RWPE1 (cell line): Measurements from ENCODE around the gene LRP1B.

Source experiments
- CTCF ChIA-PET: fragments of 350-600 bp; sonication (Branson Sonifier 250); formaldehyde crosslinking; extraction: SDS; loops from one replicate; lab custom pipeline; 2021; lab: Yijun Ruan, JAX
- POLR2A ChIA-PET: fragments of 400-600 bp; formaldehyde crosslinking; extraction: SDS; loops from one replicate; lab custom pipeline; 2020; ENCODE audit warnings: antibody characterized with exemption; ENCODE audit not compliant: low non-redundant PET; lab: Yijun Ruan, JAX
- DNase-seq: peaks from one replicate; pipeline ENCODE4 v3.0.0; 2012; ENCODE audit warnings: low spot score
- H3K27ac ChIP-seq: fragments of 450-650 bp; 2 replicates; pipeline ENCODE4 v1.5.1; 2017
- TF ChIP-seq, protein P1 (sequence below): fragments of 450-650 bp; conservative IDR thresholded peaks from 2 replicates; pipeline ENCODE4 v1.5.1; 2017; ENCODE audit warnings: low read depth, mild to moderate bottlenecking

Gene LRP1B

DNA sequence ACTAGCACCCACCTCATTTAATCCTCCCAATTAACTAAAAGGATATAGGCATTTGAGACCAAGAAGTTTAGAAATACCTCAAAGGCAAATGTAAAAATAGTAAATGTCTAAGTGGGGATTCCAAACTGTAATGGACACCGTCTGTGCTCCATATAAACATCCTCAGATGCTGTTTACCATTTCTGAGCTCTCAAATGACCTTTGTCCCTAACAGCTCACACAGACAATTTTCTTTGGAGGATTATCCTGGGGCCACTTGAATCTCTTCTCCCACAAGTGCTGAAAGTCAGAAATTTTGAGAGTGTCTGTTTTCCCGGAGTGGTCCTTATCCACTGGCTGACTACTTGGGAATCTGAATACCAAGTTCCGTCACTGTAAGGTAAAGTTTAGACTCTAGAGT lies 1418.9 kb downstream of the LRP1B start:
- POLR2A ChIA-PET, result no interaction called here
- CTCF ChIA-PET, result no interaction called here
- TF ChIP-seq, protein P1, sequence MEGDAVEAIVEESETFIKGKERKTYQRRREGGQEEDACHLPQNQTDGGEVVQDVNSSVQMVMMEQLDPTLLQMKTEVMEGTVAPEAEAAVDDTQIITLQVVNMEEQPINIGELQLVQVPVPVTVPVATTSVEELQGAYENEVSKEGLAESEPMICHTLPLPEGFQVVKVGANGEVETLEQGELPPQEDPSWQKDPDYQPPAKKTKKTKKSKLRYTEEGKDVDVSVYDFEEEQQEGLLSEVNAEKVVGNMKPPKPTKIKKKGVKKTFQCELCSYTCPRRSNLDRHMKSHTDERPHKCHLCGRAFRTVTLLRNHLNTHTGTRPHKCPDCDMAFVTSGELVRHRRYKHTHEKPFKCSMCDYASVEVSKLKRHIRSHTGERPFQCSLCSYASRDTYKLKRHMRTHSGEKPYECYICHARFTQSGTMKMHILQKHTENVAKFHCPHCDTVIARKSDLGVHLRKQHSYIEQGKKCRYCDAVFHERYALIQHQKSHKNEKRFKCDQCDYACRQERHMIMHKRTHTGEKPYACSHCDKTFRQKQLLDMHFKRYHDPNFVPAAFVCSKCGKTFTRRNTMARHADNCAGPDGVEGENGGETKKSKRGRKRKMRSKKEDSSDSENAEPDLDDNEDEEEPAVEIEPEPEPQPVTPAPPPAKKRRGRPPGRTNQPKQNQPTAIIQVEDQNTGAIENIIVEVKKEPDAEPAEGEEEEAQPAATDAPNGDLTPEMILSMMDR, result no peak
- no peak for DNase-seq
- H3K27ac ChIP-seq, result no peak overlapping the region

DNA sequence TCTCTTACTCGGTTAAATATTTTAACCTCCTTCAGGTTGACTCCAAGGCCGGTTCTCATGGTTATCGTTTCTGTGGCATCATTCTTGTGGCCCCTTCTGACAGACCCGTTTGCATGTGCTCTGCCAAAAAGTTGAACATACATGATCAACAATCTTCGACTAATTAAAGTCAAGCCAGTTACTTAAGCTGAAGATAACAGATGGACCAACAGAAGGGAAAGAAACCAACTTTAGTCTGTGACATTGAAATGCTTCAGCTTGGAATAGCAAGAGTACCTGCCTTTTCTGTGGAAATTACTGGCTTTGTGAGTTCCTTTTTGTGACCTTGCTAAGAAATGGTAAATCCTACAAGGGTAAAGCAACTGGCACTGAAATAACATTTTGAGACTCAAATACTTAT lies 1429.1 kb downstream of the LRP1B start:
- no peak for DNase-seq
- ChIA-PET POLR2A (no interaction called here), CTCF (no interaction called here)
- H3K27ac ChIP-seq, result no peak overlapping the region
- TF ChIP-seq, protein P1, result no peak

DNA sequence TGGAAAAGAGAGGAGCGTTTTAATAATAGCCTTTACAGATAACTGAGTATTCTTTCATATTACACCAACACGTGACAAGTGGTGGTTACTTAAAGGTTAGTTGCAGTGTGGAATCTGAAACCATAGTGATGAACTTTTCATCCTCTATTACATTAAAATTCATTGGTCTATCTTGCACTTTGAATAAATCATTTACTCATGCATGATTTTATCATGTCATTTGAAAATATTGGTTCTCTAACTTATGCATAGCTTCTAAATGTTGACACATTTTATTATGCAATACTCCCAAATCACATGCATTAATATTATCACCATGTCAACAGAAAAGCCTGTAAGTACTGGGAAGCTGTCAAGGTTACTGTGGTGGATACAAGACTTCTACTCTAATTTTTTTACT lies 1432.2 kb downstream of the LRP1B start:
- ChIA-PET POLR2A (no interaction called here), CTCF (no interaction called here)
- no peak overlapping the region for H3K27ac ChIP-seq
- TF ChIP-seq, protein P1, result no peak
- DNase-seq, result no peak

DNA sequence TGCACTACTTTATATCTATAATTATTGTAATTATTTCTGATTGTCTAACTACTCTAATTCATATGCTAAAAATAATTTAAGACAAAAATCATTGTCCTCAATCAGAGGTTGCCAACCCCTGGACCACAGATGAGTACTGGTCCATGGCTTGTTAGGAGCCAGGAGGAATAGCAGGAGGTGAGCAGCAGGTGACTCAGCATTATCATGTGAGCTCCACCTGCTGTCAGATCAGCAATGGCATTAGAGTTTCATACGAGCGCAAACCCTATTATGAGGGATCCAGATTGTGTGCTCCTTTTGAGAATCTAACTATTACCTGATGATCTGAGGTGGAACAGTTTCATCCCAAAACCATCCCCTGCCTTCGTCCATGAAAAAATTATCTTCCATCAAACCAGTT lies 1434.4 kb downstream of the LRP1B start:
- TF ChIP-seq, protein P1, result no peak
- ChIA-PET POLR2A (no interaction called here), CTCF (no interaction called here)
- no peak overlapping the region for H3K27ac ChIP-seq
- no peak for DNase-seq

DNA sequence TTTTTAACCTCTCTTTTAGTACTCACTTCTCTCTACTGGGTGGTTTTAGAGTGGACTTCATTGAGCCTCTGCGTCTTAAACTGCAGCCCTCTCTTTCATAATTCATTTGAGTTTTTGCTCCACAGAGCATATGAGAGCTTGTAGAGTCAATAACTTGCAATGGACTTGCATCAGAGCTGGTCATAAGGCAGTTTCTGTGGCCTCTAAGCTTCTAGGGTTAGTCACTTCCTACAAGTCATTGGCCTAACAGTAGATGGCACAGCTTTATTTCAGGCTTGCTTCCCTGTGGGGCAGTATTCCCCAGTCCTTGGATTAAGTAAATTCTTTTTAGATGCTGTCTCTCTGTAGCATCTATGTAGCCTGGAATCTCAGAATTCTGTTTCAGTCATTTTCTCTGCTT lies 1435.7 kb downstream of the LRP1B start:
- no peak for DNase-seq
- TF ChIP-seq, protein P1, result no peak
- ChIA-PET POLR2A (no interaction called here), CTCF (interaction anchor here (0.6 to 0.7 kb wide), 3 partner anchors 18 to 1768 kb away, joined by 3 to 4 read pairs (median 3); no protein-coding TSS in a partner anchor)
- H3K27ac ChIP-seq, result no peak overlapping the region

DNA sequence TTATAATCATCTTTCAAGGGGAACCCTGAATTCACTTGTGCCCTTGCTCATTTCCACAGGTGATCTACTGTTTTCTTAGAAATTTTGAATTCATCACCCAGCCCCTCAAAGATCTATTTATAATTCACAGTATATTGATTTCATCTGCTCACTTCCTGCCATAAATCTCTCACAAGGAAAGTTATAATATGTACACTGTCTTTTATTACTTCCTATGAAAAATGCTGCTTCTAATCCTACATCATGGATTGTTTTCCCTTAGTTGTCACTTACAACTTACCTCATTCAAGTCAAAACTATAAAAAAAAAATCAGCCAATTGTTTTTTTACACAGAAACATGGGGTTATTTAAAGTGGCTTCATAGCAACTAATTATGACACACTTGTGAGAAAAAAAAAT lies 1443.0 kb downstream of the LRP1B start:
- ChIA-PET CTCF (interaction anchor here (0.7 kb wide), 2 partner anchors 20 to 1327 kb away, joined by 3 read pairs; no protein-coding TSS in a partner anchor), POLR2A (no interaction called here)
- no peak for DNase-seq
- TF ChIP-seq, protein P1, result no peak
- no peak overlapping the region for H3K27ac ChIP-seq
